ENCODE measurements around the gene ZNF335.

Gene ZNF335

DNA sequence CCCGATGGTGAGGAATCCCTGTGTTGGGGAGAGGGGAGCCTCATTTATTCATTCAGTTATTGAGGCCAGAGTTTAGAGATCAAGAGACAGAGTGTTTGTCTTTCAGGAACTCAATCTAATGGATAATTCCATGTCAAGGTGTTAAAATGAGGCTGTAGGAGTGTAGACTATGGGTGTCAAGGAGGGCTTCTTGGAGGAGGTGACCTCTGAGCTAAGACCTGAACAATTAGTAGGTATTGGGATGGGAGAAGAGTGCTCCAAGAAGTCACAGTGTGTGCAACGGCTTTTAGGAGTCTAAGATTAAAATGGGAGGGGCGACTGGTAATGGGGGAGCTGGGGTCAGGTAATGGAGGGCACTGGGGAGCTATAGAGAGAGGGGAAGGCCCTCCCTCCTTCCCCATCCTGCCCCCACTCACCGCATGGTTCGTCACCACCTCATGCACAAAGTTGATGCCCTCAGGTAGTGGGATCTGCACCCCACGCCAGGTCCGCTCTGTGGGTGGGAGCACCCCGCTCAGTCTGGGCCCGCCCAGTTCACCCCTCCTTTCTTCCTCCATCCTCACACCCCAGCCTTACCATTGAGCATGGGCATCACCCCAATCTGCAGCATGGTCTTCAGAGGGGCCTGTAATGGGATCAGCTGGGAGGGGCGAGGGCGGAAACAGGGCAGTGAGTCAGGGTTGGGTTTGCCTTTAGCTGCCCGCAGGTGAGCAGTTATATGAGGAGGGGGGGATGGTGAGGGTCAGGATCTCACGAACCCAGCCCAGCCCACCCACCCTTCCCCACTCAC, 72.8 kb downstream of the ZNF335 start:
- Histone ChIP-seq H3K9ac (ENCODE audit: low read depth, low read length) (no peak overlapping the region), H3K4me1 (ENCODE audit: insufficient read depth, low read length) (no peaks in the 10 kb centered on the region), H3K36me3 (ENCODE audit: insufficient read depth, low read length) (0 out of 2 replicates have a peak, but pooled peaks cover 8% of the 10 kb centered on the region), H3K9me3 (ENCODE audit: control insufficient read depth, insufficient read depth, low read length) (no peaks in the 10 kb centered on the region)

All from ES-I3 (cell line).